H7 (cell line): ENCODE results near the gene MGAT1. TPM values are rescaled to one million over a fixed set of nuclear protein-coding genes. Genes with fewer than 3 reads are reported as not detected.

ENCODE experiments used
- DNase-seq: peaks from one replicate; pipeline ENCODE4 v3.0.0; 2012
- H3K27me3 ChIP-seq: 2 replicates; pipeline ENCODE4 v1.6.0; 2011; ENCODE audit warnings: mild to moderate bottlenecking, low read length; ENCODE audit not compliant: control insufficient read depth, insufficient read depth
- H3K36me3 ChIP-seq: replicated peaks from 2 replicates; pipeline ENCODE4 v1.5.1; 2011; ENCODE audit warnings: low read length; ENCODE audit not compliant: control insufficient read depth, insufficient read depth
- H3K4me3 ChIP-seq: 2 replicates; pipeline ENCODE4 v1.5.1; 2011; ENCODE audit warnings: low read depth, mild to moderate bottlenecking, control low read depth, low read length, moderate library complexity; ENCODE audit not compliant: insufficient read depth
- total RNA-seq: library from RNA; depleted of rRNA; stranded (reverse); fragments of >200 nt; shearing (Covaris generic); gene quantifications from 2 replicates; pipeline ENCODE4 v1.2.3, GENCODE V29; 2014

MGAT1 gene
- total RNA-seq, 1 experiment from 2014 or later, result 77.8 TPM

GRCh38 chr5:180803181-180804128, 849 bp upstream of the MGAT1 start:
- no peaks in the 10 kb centered on the region; the same call in none of the 2 replicates for H3K36me3 ChIP-seq
- H3K27me3 ChIP-seq, result no peaks in the 10 kb centered on the region
- peak overlapping the region; percentile 45 for H3K4me3 ChIP-seq
- DNase-seq, result peak; percentile 87

- Histone ChIP-seq H3K27me3 (no peaks in the 10 kb centered on the region), H3K36me3 (no peaks in the 10 kb centered on the region; the same call in 1 of the 2 replicates), H3K4me3 (peak overlapping the region; percentile 96)
- peak; percentile 36 for DNase-seq
Observed at GRCh38 chr5:180801596-180802324, 846 bp downstream of the MGAT1 start.

GRCh38 chr5:180799902-180800801, 2.5 kb downstream of the MGAT1 start:
- Histone ChIP-seq H3K4me3 (no peak overlapping the region), H3K36me3 (peaks cover 2% of the 10 kb centered on the region; the same call in 1 of the 2 replicates), H3K27me3 (no peaks in the 10 kb centered on the region)
- DNase-seq, result no peak

- DNase-seq, result peak; percentile 77
- Histone ChIP-seq H3K27me3 (no peaks in the 10 kb centered on the region), H3K4me3 (no peak overlapping the region)
Observed at GRCh38 chr5:180799194-180799593, 3.4 kb downstream of the MGAT1 start.

GRCh38 chr5:180798193-180798592, 4.4 kb downstream of the MGAT1 start:
- DNase-seq, result no peak
- Histone ChIP-seq H3K27me3 (no peaks in the 10 kb centered on the region), H3K36me3 (peaks cover 2% of the 10 kb centered on the region; the same call in 1 of the 2 replicates), H3K4me3 (no peak overlapping the region)

More at GRCh38 chr5:180799194-180799593, 3.4 kb downstream of the MGAT1 start:
- H3K36me3 ChIP-seq, result peaks cover 2% of the 10 kb centered on the region; the same call in 1 of the 2 replicates

GRCh38 chr5:180797256-180798192, 5.1 kb downstream of the MGAT1 start:
- no peak for DNase-seq
- Histone ChIP-seq H3K27me3 (no peaks in the 10 kb centered on the region), H3K36me3 (peaks cover 2% of the 10 kb centered on the region; the same call in 1 of the 2 replicates), H3K4me3 (no peak overlapping the region)

DNA sequence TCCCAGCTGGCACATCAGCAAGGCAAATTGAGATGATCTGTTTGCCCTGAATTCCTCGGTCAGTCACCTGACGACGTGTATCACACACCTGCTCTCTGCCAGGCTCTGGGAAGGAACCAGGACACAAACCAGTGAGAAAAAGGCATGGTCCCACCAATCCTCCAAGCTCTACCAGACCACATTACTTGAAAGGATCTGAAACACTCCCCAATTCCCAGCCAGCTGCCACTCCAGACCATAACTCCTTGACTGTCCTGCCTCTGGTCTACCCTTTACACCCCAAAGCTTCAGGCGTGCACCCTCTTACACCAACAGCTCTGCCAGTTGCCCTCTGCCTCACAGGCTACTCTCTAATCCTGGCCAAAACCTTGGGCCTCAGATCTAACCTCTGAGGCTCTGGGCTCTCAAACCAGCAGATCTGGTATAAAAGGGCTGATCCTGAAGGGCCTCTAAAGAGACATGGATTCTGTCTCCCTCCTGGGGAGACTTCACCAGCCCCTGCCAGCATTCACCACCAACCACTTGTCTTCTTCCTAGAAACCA, 6.8 kb downstream of the MGAT1 start:
- H3K4me3 ChIP-seq, result no peak overlapping the region
- peaks cover 2% of the 10 kb centered on the region; the same call in 1 of the 2 replicates for H3K36me3 ChIP-seq
- no peaks in the 10 kb centered on the region for H3K27me3 ChIP-seq

DNA sequence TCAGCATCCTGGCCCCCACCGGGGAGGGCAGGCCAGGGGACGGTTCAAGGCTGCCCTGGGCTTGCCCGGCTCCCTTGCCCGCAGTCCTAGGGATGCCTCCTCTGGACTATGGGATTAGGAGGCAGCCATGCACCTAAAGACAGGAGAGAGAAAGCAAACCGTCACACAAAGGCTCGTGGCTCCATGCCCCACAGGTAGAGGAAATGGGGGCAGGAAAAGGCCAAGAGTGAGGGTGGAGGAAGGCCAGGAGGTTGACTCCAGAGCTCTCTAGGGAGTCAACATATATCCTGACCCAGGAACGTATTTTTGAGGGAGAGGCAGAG, 9.7 kb downstream of the MGAT1 start:
- H3K27me3 ChIP-seq, result no peaks in the 10 kb centered on the region
- DNase-seq, result no peak
- no peak overlapping the region for H3K4me3 ChIP-seq
- peaks cover 2% of the 10 kb centered on the region; the same call in 1 of the 2 replicates for H3K36me3 ChIP-seq

More for the DNA sequence above, 6.8 kb downstream of the MGAT1 start:
- no peak for DNase-seq

- Histone ChIP-seq H3K27me3 (no peaks in the 10 kb centered on the region), H3K36me3 (peaks cover 2% of the 10 kb centered on the region; the same call in 1 of the 2 replicates), H3K4me3 (no peak overlapping the region)
- no peak for DNase-seq
Observed at GRCh38 chr5:180792287-180792964, 10.2 kb downstream of the MGAT1 start.

- Histone ChIP-seq H3K27me3 (no peaks in the 10 kb centered on the region), H3K36me3 (peaks cover 2% of the 10 kb centered on the region; the same call in 1 of the 2 replicates), H3K4me3 (no peak overlapping the region)
- no peak for DNase-seq
Observed at GRCh38 chr5:180791611-180792213, 10.9 kb downstream of the MGAT1 start.

DNA sequence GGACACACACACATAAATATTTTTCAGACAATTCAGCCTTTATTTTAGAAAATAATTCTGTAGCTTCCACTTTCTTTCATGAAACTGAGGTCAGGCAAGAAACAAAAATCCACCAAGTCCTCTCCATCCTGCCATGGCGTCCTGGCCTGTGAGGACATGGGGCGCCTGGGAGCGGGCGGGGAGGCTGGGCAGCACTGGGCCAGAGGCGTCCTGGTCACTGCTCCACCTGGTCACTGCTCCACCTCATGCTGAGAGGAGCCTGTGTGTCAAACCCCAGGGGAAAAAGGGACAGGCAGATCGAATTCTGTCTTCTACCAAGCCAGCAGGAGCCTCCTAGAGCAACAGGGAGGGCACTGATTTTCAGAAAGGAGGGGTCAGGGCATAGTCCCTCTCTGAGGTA, 12.1 kb downstream of the MGAT1 start:
- Histone ChIP-seq H3K36me3 (no peaks in the 10 kb centered on the region; the same call in 1 of the 2 replicates), H3K4me3 (no peak overlapping the region), H3K27me3 (no peaks in the 10 kb centered on the region)
- peak; percentile 36 for DNase-seq

GRCh38 chr5:180790020-180790419, 12.6 kb downstream of the MGAT1 start:
- H3K36me3 ChIP-seq, result no peaks in the 10 kb centered on the region; the same call in 1 of the 2 replicates
- H3K4me3 ChIP-seq, result no peak overlapping the region
- peak; percentile 83 for DNase-seq
- no peaks in the 10 kb centered on the region for H3K27me3 ChIP-seq
